K562 treated with DMSO at 1 percent for 24 hours (cell line): Measurements from ENCODE around the gene CLCNKA. TPM values are rescaled to one million over a fixed set of nuclear protein-coding genes. Genes with fewer than 3 reads are reported as not detected.

Experiments
- total RNA-seq: library from RNA; unstranded; fragments of 300-600 nt; gene quantifications from 2 replicates; pipeline ENCODE4 v1.2.3, GENCODE V29; 2022; ENCODE audit warnings: low read depth; ENCODE audit not compliant: insufficient read depth

The CLCNKA gene
- total RNA-seq = 0.41 and 0.42 TPM in 2 replicates

GRCh38 chr1:16021681-16022080 lies at the start of gene CLCNKA:
Gene CLCNKA, plus strand, starts transcription at chr1:16022036. Its CDS starts 584 bp downstream, at chr1:16022620.

GRCh38 chr1:15975805-15976680 lies 45.8 kb upstream of the CLCNKA start, which contains the start of gene ZBTB17:
Gene ZBTB17, minus strand, starts transcription at chr1:15976101. Its CDS starts 27,606 bp downstream, at chr1:15948495.

DNA sequence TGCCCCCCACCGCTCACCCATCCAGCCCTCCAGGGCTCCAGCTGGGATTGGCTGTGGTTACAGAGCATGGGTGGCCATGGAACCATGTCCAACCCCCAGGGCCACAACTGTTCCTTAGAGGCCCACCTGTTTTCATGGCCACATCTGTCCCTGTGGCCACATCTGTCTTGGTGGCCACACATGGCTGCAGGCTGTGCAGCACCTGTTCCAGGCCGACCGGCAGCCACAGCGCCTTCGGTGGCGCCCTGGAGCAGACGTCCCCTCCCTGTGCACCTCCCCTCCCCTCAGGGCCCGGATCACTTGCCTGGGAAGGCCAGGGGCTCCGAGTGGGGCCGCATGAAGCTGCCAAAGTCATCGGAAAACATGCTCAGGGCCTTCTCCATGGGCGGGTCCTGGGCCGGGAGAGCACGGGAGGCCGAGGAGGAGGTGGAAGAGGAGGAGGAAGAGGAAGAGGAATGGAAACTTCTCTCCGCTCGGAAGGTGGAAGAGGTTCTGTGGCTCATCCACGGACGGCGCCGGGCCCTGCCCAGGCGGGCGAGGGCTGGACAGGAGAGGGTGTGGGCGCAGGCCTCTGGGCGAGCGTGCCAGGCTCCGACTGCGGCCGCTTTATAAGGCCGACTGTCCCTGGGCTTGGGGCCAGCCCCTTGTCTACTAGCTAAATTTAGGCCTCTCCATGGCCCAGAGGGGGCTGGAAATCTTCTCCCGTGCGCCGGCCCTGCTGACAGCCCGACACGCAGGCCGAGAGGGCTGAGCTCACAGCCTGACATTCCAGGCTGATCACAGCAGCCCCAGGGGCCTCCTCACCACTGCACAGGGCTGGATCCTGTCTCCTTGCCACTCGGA lies 4.2 kb upstream of the CLCNKA start, which contains the start of gene HSPB7:
Gene HSPB7, minus strand, starts transcription at position 583 of the 843 bp plus-strand sequence. Its CDS starts 80 bp downstream, at position 503.

GRCh38 chr1:16043521-16043920 lies 21.7 kb downstream of the CLCNKA start, which contains the start of gene CLCNKB:
Gene CLCNKB, plus strand, starts transcription at chr1:16043782. Its CDS starts 711 bp downstream, at chr1:16044493.

GRCh38 chr1:16073490-16074119 lies 51.8 kb downstream of the CLCNKA start, which contains the start of gene FAM131C:
Gene FAM131C, minus strand, starts transcription at chr1:16073651. Its CDS starts 209 bp downstream, at chr1:16073442.

Other genes with a start within 250 kb of the CLCNKA start
- 2.0 and 2.5 TPM in 2 replicates for gene UQCRHL, start 214.4 kb upstream of the CLCNKA start, total RNA-seq
- gene SPEN, start 174.3 kb upstream of the CLCNKA start, total RNA-seq = 37.1 and 44.8 TPM in 2 replicates
- gene ZBTB17, start 45.9 kb upstream of the CLCNKA start, total RNA-seq = 50.5 and 51.9 TPM in 2 replicates
- not detected in 2 replicates for gene SRARP, start 17.8 kb upstream of the CLCNKA start, total RNA-seq
- gene HSPB7, start 4.0 kb upstream of the CLCNKA start, total RNA-seq = 0.09 and 0.52 TPM in 2 replicates
- 1.1 and 1.5 TPM in 2 replicates for gene CLCNKB, start 21.7 kb downstream of the CLCNKA start, total RNA-seq
- not detected in 2 replicates for gene FAM131C, start 51.6 kb downstream of the CLCNKA start, total RNA-seq
- gene EPHA2, start 134.0 kb downstream of the CLCNKA start, total RNA-seq = 0.12 and 0.20 TPM in 2 replicates
- 18.7 and 19.3 TPM in 2 replicates for gene ARHGEF19, start 190.6 kb downstream of the CLCNKA start, total RNA-seq
- 18.9 and 19.0 TPM in 2 replicates for gene CPLANE2, start 215.1 kb downstream of the CLCNKA start, total RNA-seq